ENCODE data around the gene NEK6. TPM values are rescaled to one million over a fixed set of nuclear protein-coding genes. Genes with fewer than 3 reads are reported as not detected.
A peak's percentile ranks its signal among the peaks of the same experiment; 100 is the strongest.

NEK6 gene
- total RNA-seq, 1 donor from 2014 or later = 115 TPM

GRCh38 chr9:124283228-124283814, 25.6 kb downstream of the NEK6 start:
- DNase-seq (ENCODE audit: extremely low spot score, unreplicated experiment) = no peak
- Mint-ChIP-seq H3K27me3 (ENCODE audit: unreplicated experiment) (no peaks in the 10 kb centered on the region), H3K4me3 (ENCODE audit: unreplicated experiment) (no peak overlapping the region), H3K9me3 (ENCODE audit: unreplicated experiment) (no peaks in the 10 kb centered on the region), H3K36me3 (ENCODE audit: unreplicated experiment) (peaks cover 4% of the 10 kb centered on the region), H3K4me1 (ENCODE audit: unreplicated experiment) (peaks cover 92% of the 10 kb centered on the region), H3K27ac (ENCODE audit: unreplicated experiment) (peak overlapping the region; percentile 99)
- TF ChIP-seq CTCF (IDR thresholded peaks at IDR 0.05) = no peak

- no peak overlapping the region for H3K4me3 Mint-ChIP-seq (ENCODE audit: unreplicated experiment)
- peaks cover 6% of the 10 kb centered on the region for H3K36me3 Mint-ChIP-seq (ENCODE audit: unreplicated experiment)
- TF ChIP-seq CTCF (IDR thresholded peaks at IDR 0.05) = peak; percentile 20
- H3K4me1 Mint-ChIP-seq (ENCODE audit: unreplicated experiment) = peaks cover 95% of the 10 kb centered on the region
- no peaks in the 10 kb centered on the region for H3K9me3 Mint-ChIP-seq (ENCODE audit: unreplicated experiment)
- H3K27ac Mint-ChIP-seq (ENCODE audit: unreplicated experiment) = peak overlapping the region; percentile 99
- no peak for DNase-seq (ENCODE audit: extremely low spot score, unreplicated experiment)
- no peaks in the 10 kb centered on the region for H3K27me3 Mint-ChIP-seq (ENCODE audit: unreplicated experiment)
Observed at GRCh38 chr9:124284237-124284831, 26.6 kb downstream of the NEK6 start.

GRCh38 chr9:124284940-124285441, 27.2 kb downstream of the NEK6 start:
- no peak for DNase-seq (ENCODE audit: extremely low spot score, unreplicated experiment)
- TF ChIP-seq CTCF (IDR thresholded peaks at IDR 0.05) = no peak
- H3K27ac Mint-ChIP-seq (ENCODE audit: unreplicated experiment) = peak overlapping the region; percentile 99
- H3K9me3 Mint-ChIP-seq (ENCODE audit: unreplicated experiment) = no peaks in the 10 kb centered on the region
- peaks cover 6% of the 10 kb centered on the region for H3K36me3 Mint-ChIP-seq (ENCODE audit: unreplicated experiment)
- H3K27me3 Mint-ChIP-seq (ENCODE audit: unreplicated experiment) = no peaks in the 10 kb centered on the region
- peak overlapping the region; percentile 64 for H3K4me3 Mint-ChIP-seq (ENCODE audit: unreplicated experiment)
- H3K4me1 Mint-ChIP-seq (ENCODE audit: unreplicated experiment) = peaks cover 89% of the 10 kb centered on the region

GRCh38 chr9:124285490-124285889, 27.7 kb downstream of the NEK6 start:
- DNase-seq (ENCODE audit: extremely low spot score, unreplicated experiment) = no peak
- Mint-ChIP-seq H3K27ac (ENCODE audit: unreplicated experiment) (peak overlapping the region; percentile 99), H3K36me3 (ENCODE audit: unreplicated experiment) (peaks cover 6% of the 10 kb centered on the region), H3K27me3 (ENCODE audit: unreplicated experiment) (no peaks in the 10 kb centered on the region), H3K4me3 (ENCODE audit: unreplicated experiment) (peak overlapping the region; percentile 64), H3K9me3 (ENCODE audit: unreplicated experiment) (no peaks in the 10 kb centered on the region), H3K4me1 (ENCODE audit: unreplicated experiment) (peaks cover 84% of the 10 kb centered on the region)
- TF ChIP-seq CTCF (IDR thresholded peaks at IDR 0.05) = no peak

- no peaks in the 10 kb centered on the region for H3K9me3 Mint-ChIP-seq (ENCODE audit: unreplicated experiment)
- peaks cover 4% of the 10 kb centered on the region for H3K36me3 Mint-ChIP-seq (ENCODE audit: unreplicated experiment)
- no peaks in the 10 kb centered on the region for H3K27me3 Mint-ChIP-seq (ENCODE audit: unreplicated experiment)
- peak overlapping the region; percentile 35 for H3K4me3 Mint-ChIP-seq (ENCODE audit: unreplicated experiment)
- peaks cover 83% of the 10 kb centered on the region for H3K4me1 Mint-ChIP-seq (ENCODE audit: unreplicated experiment)
- TF ChIP-seq CTCF (IDR thresholded peaks at IDR 0.05) = no peak
- peak; percentile 92 for DNase-seq (ENCODE audit: extremely low spot score, unreplicated experiment)
- H3K27ac Mint-ChIP-seq (ENCODE audit: unreplicated experiment) = peak overlapping the region; percentile 99
Observed at GRCh38 chr9:124285903-124286291, 28.1 kb downstream of the NEK6 start.

Measured in osteocyte (in vitro differentiated cells).